DOHH2 (cell line): Measurements from ENCODE around the gene IRF6.

Experiments
- EZH2phosphoT487 ChIP-seq: fragments of 200-600 bp; sonication (generic); IDR thresholded peaks from 2 replicates; pipeline ENCODE4 v1.6.1; 2017; ENCODE audit warnings: borderline replicate concordance, mild to moderate bottlenecking, antibody characterized with exemption, low read length, moderate library complexity, mixed read lengths
- TF ChIP-seq, protein P1 (sequence below): fragments of 200-600 bp; sonication (generic); IDR thresholded peaks from one replicate; pipeline ENCODE4 v1.5.1; 2014; ENCODE audit warnings: antibody characterized with exemption, mild to moderate bottlenecking, low read depth, low read length; ENCODE audit not compliant: poor library complexity, severe bottlenecking

DNA sequence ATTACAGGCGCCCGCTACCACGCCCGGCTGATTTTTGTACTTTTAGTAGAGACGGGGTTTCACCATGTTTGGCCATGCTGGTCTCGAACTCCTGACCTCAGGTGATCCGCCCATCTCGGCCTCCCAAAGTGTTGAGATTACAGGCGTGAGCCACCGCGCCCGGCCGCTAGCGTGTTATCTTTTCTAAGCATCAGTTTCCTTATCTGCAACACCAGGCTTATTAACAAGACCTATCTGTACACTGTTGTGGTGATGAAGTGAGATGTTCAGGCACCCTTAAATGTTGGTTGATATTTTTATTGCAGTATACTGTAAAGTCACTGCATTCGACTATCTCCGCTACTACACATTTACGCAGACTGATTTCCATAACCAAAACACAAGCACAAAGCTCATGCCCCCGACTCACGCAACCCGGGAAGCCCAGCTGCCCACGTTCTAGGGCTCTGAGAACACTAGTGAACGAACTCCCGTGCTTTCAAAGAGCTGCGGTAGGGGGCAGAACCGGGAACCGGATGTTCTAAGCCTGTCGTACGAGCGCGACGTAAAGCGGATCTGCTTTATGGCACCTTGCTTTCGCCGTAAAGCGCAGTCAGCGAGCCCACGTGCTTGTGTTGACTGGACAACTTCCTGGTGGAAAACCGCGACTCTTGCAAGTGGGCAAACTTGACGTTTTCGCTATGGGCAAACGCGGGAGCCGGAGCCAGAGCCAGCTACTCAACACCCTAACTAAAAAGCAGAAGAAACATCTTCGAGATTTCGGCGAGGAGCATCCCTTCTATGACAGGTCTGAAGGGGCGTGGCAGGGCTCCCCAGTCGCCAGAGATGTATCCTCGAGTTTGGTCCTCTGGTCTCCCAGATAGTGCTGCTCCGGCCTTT, 21.7 kb upstream of the IRF6 start, which contains the start of gene UTP25:
- TF ChIP-seq, protein P1, sequence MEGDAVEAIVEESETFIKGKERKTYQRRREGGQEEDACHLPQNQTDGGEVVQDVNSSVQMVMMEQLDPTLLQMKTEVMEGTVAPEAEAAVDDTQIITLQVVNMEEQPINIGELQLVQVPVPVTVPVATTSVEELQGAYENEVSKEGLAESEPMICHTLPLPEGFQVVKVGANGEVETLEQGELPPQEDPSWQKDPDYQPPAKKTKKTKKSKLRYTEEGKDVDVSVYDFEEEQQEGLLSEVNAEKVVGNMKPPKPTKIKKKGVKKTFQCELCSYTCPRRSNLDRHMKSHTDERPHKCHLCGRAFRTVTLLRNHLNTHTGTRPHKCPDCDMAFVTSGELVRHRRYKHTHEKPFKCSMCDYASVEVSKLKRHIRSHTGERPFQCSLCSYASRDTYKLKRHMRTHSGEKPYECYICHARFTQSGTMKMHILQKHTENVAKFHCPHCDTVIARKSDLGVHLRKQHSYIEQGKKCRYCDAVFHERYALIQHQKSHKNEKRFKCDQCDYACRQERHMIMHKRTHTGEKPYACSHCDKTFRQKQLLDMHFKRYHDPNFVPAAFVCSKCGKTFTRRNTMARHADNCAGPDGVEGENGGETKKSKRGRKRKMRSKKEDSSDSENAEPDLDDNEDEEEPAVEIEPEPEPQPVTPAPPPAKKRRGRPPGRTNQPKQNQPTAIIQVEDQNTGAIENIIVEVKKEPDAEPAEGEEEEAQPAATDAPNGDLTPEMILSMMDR, result peak; percentile 63
- no peak for TF ChIP-seq EZH2phosphoT487
